ENCODE data around the gene RALGPS2.
"Not testable (repeated sequence)": the region's sequence is repeated elsewhere in the genome, so short reads cannot be mapped to it uniquely, and the experiment has no call there.

RALGPS2 gene

DNA sequence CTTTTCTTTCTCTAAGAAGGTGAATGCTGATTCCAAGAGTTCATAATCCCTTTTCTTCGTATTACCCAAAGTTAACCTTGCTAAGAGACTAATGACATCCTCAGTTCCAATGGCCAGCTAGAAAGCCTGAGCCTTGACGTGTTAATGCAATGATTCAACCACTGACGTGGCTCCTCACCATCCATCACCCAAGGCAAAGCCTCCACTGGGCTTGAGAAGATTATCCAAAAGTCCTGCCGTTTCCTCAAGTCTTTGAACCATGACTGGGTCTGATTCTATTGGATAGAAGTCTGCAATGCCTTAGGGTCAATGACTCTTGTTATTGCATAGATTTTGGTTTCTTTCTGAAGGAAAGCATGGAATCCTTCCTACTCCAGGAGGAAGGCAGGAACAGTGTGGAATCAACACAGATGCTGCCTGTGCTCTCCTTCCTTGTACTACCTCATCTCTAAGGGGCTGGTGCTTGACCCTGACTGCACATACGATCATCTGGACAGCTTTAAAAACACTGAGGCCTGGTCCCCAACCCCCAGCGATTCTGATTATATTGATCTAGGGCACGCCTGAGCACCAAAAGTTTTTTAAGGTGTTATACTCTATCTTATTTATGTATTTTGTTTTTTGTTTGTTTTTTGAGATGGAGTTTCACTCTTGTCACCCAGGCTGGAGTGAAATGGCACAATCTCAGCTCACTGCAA is 215.2 kb downstream of the RALGPS2 start:
- DNase-seq (ENCODE audit: low read depth in 2 of 2, low spot score in 1 of 2) = no peak

DNA sequence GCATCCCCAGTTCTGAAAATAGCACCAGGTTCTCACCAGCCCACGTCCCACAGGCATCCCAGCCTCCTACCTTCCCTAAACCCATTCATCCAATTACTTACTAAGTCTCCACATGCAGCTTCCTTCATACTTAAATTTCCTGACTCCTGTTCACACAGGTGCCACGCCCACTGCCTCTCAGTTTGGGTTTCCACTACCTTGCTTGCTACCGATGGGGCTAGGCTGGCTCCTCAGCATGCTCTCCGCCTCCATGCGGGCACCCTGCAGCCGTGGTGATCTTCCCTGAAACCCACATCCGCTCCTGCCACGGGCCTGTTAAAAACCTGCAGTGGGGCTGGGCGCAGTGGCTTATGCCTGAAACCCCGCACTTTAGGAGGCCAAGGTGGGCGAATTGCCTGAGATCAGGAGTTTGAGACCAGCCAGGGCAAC is 216.2 kb downstream of the RALGPS2 start:
- no peak for DNase-seq (ENCODE audit: low read depth in 2 of 2, low spot score in 1 of 2)

DNA sequence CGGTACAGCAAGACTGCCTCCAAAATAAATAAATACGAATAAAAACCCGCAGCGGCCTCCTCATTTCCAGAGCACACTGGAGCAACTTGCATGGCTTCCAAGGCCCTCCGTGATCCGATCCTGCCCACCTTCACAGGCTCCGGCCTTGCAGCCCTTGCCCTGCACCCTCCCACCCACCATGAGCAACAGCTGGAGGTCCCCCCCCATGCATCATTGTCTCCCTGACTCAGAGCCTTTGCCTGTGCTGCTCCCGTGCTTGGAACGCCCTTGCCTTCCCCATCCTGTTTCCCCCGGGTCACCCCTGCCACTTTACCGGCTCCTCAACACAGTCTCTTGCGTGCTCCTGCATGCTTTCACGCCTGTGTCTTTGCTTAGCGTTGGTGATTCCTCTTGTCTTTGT is 216.8 kb downstream of the RALGPS2 start:
- DNase-seq (ENCODE audit: low read depth in 2 of 2, low spot score in 1 of 2) = no peak

GRCh38 chr1:178942285-178943198 is 217.5 kb downstream of the RALGPS2 start:
- DNase-seq (ENCODE audit: low read depth in 2 of 2, low spot score in 1 of 2) = no peak

GRCh38 chr1:178944729-178945128 is 219.7 kb downstream of the RALGPS2 start:
- no peak for DNase-seq (ENCODE audit: low read depth in 2 of 2, low spot score in 1 of 2)

DNA sequence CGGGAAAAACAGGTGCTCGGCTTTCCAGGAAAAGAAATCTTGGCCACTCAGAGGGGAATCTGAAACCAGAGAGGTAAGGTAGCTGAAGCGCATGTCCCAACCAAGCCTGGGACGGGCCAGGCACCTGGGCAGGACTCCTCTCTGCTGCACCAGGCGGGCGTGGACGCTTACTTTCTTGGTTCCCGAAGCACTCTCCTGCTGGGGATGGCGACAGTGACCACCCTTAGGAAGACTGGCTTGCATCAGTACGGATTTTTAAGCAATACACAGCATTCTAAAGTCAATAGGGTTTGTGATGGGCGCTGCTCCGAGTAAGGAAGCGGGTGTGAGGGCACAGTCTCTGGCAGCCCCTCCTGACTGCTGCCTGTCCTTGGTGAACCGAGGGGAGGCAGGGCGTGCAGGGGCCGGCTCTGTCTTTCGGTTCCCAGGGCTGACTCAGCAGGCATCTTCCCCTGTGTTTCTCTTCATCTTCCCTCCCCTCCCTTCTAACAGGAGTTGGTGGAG is 220.8 kb downstream of the RALGPS2 start:
- DNase-seq (ENCODE audit: low read depth in 2 of 2, low spot score in 1 of 2) = no peak

- no peak for DNase-seq (ENCODE audit: low read depth in 2 of 2, low spot score in 1 of 2)
These were observed 221.4 kb downstream of the RALGPS2 start for GRCh38 chr1:178946416-178946815.

DNA sequence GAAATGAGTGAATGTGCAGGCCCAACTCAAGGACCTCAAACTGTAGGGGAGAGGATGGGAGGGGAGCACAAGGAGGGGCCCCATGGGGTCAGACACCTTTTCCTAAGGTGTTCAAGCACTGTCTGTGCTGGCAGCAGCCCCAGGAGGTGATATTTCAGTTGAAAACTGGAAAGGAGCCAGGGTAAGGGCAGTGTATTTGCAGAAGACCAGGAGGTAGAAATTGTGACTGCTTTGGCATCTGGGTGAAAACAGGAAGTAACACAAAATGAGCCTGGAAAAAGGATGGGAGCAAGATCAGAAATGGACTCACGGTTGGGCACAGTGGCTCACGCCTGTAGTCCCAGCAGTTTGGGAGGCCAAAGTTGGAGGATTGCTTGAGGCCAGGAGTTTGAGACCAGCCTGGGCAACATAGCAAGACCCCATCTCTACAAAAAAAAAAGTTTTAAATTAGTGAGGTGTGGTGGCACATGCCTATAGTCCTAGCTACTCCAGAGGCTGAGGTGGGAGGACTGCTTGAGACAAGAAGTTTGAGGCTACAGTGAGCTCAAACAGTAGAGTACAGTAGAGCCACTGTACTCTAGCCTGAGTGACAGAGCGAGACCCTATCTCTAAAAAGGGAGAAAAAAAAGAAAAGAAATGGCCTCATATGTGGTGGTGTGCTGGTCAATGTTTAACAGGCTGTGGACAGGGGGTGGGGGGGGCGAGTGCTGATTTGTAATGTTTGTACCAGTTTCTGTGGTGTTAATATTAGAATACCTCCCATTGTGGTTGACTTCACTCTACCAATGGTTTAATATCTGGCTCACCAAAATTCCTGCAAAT is 222.0 kb downstream of the RALGPS2 start:
- no peak for DNase-seq (ENCODE audit: low read depth in 2 of 2, low spot score in 1 of 2)

DNA sequence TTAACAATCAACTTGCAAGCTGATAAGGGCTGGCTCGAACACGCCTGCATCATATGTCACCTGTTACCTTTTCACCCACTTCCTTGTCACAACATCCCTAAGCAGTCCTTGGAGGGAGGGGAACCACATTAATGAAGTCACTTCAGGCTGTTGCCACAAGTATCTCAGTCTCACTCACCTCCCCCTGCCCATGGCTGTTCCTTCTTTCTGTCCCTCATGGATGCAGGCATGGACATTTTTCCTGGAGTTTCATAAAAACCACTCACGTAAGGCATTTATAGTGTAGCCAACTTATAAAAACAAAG is 222.6 kb downstream of the RALGPS2 start:
- DNase-seq (ENCODE audit: low read depth in 2 of 2, low spot score in 1 of 2) = no peak

DNA sequence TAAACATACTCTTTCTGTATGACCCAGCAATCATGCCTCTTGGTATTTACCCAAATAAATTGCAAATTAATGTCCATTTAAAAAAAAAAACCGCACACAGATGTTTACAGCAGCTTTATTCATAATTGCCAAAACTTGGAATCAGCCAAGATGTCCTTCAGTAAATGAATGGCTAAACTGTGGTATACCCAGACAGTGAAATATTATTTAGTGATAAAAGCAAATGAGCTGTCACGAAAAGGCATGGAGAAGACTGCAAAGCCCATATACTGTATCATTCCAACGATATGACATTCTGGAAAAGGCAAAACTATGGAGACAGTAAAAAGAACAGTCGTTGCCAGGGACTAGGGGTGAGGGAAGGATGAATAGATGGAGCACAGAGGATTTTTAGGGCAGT is 223.6 kb downstream of the RALGPS2 start:
- no peak for DNase-seq (ENCODE audit: low read depth in 2 of 2, low spot score in 1 of 2)

DNA sequence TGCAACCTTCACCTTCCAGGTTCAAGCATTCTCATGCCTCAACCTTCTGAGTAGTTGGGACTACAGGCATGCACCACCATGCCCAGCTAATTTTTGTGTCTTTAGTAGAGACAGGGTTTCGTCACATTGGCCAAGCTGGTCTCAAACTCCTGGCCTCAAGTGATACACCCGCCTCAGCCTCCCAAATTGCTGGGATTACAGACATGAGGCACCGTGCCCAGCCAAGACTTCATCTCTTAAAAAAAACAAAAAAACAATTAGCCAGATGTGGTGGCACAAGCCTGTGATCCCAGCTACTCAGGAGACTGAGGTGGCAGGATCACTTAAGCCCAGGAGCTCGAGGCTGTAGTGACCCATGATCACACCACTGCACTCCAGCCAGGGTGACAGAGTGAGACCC is 224.8 kb downstream of the RALGPS2 start:
- not testable (repeated sequence) for DNase-seq (ENCODE audit: low read depth in 2 of 2, low spot score in 1 of 2)

DNA sequence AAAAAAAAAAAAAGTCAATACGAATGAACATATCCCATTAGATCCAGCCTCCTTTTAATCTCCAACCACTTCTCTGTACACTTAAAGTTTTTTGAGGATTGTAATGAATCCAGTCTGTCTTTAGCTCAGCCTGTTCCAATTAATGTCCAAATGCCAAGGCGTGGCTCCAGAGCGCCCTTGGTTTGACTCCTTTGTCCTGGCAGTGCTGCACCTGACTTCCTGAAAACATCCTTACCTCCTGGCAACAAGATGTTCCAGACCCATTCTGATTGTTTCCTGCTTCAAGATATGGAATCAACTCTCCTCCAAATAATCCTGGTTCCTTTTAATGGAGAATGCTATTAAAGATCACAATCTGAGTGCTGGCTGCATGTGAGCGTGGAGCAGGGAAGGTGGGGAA is 226.6 kb downstream of the RALGPS2 start:
- DNase-seq (ENCODE audit: low read depth in 2 of 2, low spot score in 1 of 2) = no peak

DNA sequence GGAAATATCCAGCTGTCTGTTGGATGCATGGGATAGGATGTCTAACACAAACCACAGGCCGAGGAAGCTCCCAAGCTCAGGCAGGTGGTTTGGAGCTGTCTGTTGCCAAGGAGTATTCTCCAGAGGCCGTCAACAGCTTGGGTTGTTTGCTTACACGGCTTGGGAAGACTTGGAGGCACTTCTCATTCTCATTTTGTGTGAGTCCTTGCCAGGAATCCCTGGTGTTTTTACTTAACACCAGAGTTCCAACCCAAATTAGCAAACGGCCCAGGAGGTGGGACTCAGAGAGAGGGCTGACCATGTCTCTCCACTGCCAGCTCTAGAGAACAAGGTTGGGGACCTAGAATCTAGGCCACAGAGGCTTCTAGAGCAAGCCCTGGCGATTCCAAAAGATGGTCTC is 228.0 kb downstream of the RALGPS2 start:
- no peak for DNase-seq (ENCODE audit: low read depth in 2 of 2, low spot score in 1 of 2)

GRCh38 chr1:178953538-178954324 is 228.7 kb downstream of the RALGPS2 start:
- no peak for DNase-seq (ENCODE audit: low read depth in 2 of 2, low spot score in 1 of 2)

DNA sequence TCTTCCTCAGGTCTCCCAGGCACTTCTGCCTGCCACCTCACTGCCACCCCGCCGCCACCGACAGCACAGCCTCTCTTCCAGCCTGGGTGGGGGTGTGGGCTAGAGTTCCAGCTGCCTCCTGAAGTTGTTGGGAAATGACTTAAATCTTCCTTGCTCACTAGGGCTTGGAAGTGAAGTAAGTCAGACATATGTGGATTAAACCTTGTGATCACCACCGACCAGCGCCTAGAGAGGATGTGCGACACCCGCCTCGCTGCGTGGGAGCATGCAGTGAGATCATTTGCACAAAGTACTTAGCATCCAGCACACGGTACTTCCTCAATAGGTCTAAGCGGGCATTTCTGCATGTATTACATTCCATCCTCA is 229.3 kb downstream of the RALGPS2 start:
- DNase-seq (ENCODE audit: low read depth in 2 of 2, low spot score in 1 of 2) = no peak

DNA sequence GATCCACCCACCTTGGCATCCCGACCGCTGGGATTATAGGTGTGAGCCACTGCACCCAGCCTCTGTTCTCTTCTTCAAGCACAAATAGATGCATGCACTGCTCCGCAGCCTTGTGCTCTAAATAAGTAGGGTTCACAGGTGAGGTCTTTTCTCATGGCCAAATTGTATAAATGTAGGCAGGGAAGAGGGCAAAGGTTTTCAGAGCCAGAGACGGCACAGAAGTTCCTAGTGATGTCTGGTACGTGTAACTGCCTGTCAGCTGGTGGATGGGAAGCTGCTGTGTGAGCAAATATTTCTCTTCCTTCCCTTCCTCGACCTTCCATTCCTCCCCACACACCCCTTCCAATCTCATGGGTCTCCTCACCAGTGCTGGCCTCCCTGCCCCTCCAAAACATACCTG is 229.9 kb downstream of the RALGPS2 start:
- no peak for DNase-seq (ENCODE audit: low read depth in 2 of 2, low spot score in 1 of 2)

DNA sequence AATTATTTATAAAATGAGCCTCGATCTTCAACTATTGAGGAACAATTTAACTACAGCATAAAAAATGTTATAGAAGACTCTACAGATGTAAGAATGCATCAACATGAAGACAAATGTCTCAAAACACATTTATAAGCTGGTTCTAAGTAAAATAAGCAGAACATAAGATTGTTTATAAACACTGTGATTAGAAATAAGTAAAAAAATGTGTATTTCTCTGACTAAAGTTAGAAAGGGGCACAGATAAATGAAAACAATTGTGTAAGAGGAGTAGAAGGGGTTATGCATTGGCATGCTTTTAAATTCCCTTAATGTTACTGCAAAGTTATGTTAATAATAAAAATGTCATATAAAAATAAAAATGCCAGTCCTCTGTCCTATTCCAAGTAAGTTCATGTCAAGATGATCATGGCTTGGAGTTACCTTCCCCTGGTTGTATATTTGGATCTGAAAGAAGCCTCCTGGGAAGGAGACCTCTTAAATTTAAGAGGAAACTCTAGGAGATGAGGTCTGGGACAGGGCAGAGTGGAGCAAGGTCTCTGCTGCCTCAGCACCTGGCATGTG is 230.4 kb downstream of the RALGPS2 start:
- DNase-seq (ENCODE audit: low read depth in 2 of 2, low spot score in 1 of 2) = no peak

GRCh38 chr1:178958491-178958890 is 233.4 kb downstream of the RALGPS2 start:
- no peak for DNase-seq (ENCODE audit: low read depth in 2 of 2, low spot score in 1 of 2)

DNA sequence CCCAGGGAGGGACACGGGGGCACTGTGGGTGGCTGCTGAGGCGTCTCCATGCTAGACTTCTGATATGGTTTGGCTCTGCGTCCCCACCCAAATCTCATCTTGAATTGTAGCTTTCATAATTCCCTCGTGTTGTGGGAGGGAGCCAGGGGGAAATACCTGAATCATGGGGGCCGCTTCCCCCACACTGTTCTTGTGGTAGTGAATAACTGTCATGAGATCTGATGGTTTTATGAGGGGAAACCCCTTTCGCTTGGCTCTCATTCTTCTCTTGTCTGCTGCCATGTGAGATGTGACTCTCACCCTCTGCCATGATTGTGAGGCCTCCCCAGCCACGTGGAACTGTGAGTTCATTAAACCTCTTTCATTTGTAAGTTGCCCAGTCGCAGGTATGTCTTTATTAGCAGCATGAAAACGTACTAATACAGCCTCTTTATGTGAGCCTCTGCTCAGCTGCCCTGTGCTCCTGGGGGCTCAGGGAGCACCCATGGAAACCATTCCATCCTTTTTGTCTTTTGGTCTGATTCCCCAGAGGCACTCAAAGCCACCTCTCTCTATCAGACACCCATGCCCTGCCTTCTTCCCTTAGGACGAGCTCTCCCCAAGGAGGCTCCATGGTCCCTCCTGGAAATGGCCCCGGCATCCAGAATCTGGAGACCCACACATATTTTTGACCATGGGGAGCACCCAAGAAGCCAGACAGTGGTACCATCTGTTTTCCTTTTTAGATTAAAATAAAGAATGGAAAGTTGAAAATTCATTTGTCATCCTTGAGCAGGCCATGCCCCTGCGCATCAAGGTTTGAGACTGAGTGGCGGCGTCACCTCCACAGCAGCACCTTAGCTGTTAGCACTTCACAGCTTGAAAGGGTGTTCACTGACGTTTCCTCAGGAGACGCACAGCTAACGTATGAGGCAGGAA is 234.8 kb downstream of the RALGPS2 start:
- DNase-seq (ENCODE audit: low read depth in 2 of 2, low spot score in 1 of 2) = no peak

Data from stimulated activated CD8-positive, alpha-beta memory T cell treated with anti-CD3 and anti-CD28 coated beads, Interleukin-4, amount 100 ng/mL, for 1 hour (primary cell).